Measurements from ENCODE around the gene RASAL2. TPM values are rescaled to one million over a fixed set of nuclear protein-coding genes. Genes with fewer than 3 reads are reported as not detected.

The RASAL2 gene
- total and polyA plus RNA-seq, 2 donors (not counting 1 experiment from before 2014, with no cell fraction given): 11.9 to 21.8 TPM

- H4K20me1 ChIP-seq (ENCODE audit: control insufficient read depth, extremely low read depth, insufficient read depth, low read length): no peaks in the 10 kb centered on the region
- no peak overlapping the region for H3K4me2 ChIP-seq (ENCODE audit: extremely low read depth, insufficient read depth, low read length)
- no peaks in the 10 kb centered on the region for H3K9me3 ChIP-seq (ENCODE audit: control insufficient read depth, insufficient read depth, low read depth, low read length)
- H3K36me3 ChIP-seq (ENCODE audit: control insufficient read depth, insufficient read depth, low read length): no peaks in the 10 kb centered on the region
- TF ChIP-seq, protein P1, sequence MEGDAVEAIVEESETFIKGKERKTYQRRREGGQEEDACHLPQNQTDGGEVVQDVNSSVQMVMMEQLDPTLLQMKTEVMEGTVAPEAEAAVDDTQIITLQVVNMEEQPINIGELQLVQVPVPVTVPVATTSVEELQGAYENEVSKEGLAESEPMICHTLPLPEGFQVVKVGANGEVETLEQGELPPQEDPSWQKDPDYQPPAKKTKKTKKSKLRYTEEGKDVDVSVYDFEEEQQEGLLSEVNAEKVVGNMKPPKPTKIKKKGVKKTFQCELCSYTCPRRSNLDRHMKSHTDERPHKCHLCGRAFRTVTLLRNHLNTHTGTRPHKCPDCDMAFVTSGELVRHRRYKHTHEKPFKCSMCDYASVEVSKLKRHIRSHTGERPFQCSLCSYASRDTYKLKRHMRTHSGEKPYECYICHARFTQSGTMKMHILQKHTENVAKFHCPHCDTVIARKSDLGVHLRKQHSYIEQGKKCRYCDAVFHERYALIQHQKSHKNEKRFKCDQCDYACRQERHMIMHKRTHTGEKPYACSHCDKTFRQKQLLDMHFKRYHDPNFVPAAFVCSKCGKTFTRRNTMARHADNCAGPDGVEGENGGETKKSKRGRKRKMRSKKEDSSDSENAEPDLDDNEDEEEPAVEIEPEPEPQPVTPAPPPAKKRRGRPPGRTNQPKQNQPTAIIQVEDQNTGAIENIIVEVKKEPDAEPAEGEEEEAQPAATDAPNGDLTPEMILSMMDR (conservative IDR thresholded peaks at IDR 0.05 in 1 of 2, IDR thresholded peaks at IDR 0.05 in 1 of 2; ENCODE audit: low read depth in 1 of 2, low read length in 2 of 2): no peak
- no peak for TF ChIP-seq EZH2 (IDR thresholded peaks at IDR 0.05; ENCODE audit: low read length, missing control alignments)
- no peaks in the 10 kb centered on the region for H3K27me3 ChIP-seq (ENCODE audit: control insufficient read depth, insufficient read depth, low read length)
- no peak overlapping the region for H3K27ac ChIP-seq (ENCODE audit: insufficient read depth, low read length)
- no peak overlapping the region for H3K4me3 ChIP-seq (replicated peaks in 1 of 4; ENCODE audit: control extremely low read depth in 1 of 4, insufficient read depth in 1 of 4, low read depth in 3 of 4, low read length in 4 of 4)
- H3K79me2 ChIP-seq (ENCODE audit: control insufficient read depth, insufficient read depth, low read length): no peaks in the 10 kb centered on the region
- H3K9ac ChIP-seq (ENCODE audit: insufficient read depth, low read length): no peak overlapping the region
- DNase-seq (ENCODE audit: low read depth in 2 of 2): no peak
- H3K4me1 ChIP-seq (ENCODE audit: control insufficient read depth, extremely low read depth, insufficient read depth, low read length): no peaks in the 10 kb centered on the region
- no peak overlapping the region for H2AFZ ChIP-seq (ENCODE audit: low read length)
Observed at GRCh38 chr1:178356299-178356698, 262.4 kb downstream of the RASAL2 start.

- Histone ChIP-seq H3K36me3 (ENCODE audit: control insufficient read depth, insufficient read depth, low read length) (no peaks in the 10 kb centered on the region), H3K79me2 (ENCODE audit: control insufficient read depth, insufficient read depth, low read length) (peaks cover 2% of the 10 kb centered on the region), H3K4me1 (ENCODE audit: control insufficient read depth, extremely low read depth, insufficient read depth, low read length) (no peaks in the 10 kb centered on the region), H3K27ac (ENCODE audit: insufficient read depth, low read length) (no peak overlapping the region), H3K9me3 (ENCODE audit: control insufficient read depth, insufficient read depth, low read depth, low read length) (no peaks in the 10 kb centered on the region), H3K9ac (ENCODE audit: insufficient read depth, low read length) (no peak overlapping the region), H2AFZ (ENCODE audit: low read length) (no peak overlapping the region), H3K4me2 (ENCODE audit: extremely low read depth, insufficient read depth, low read length) (no peak overlapping the region), H4K20me1 (ENCODE audit: control insufficient read depth, extremely low read depth, insufficient read depth, low read length) (no peaks in the 10 kb centered on the region), H3K4me3 (replicated peaks in 1 of 4; ENCODE audit: control extremely low read depth in 1 of 4, insufficient read depth in 1 of 4, low read depth in 3 of 4, low read length in 4 of 4) (no peak overlapping the region), H3K27me3 (ENCODE audit: control insufficient read depth, insufficient read depth, low read length) (no peaks in the 10 kb centered on the region)
- no peak for DNase-seq (ENCODE audit: low read depth in 2 of 2)
- no peak for TF ChIP-seq EZH2 (IDR thresholded peaks at IDR 0.05; ENCODE audit: low read length, missing control alignments)
- TF ChIP-seq, protein P1 (conservative IDR thresholded peaks at IDR 0.05 in 1 of 2, IDR thresholded peaks at IDR 0.05 in 1 of 2; ENCODE audit: low read depth in 1 of 2, low read length in 2 of 2): no peak
Observed at GRCh38 chr1:178358456-178358855, 264.6 kb downstream of the RASAL2 start.

DNA sequence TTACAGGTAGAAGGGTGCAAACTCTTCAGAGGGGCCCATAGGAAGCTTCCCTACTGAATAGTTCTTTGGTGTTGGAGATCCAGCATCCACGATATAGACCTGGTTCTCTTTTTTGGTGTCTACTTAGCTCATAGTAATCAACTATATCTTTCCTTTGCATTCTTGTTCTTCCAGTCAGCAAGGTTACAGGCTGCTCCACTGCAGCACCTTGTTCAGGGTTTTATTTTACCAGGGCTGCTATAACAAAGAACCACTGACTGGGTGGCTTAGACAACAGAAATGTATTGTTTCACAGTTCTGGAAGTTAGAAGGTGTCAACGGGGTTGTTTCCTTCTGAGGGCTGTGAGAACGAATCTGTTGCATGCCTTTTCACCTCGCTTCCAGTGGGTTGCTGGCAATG, 266.5 kb downstream of the RASAL2 start:
- Histone ChIP-seq H3K27ac (ENCODE audit: insufficient read depth, low read length) (no peak overlapping the region), H3K79me2 (ENCODE audit: control insufficient read depth, insufficient read depth, low read length) (peaks cover 6% of the 10 kb centered on the region)

More for the DNA sequence above, 266.5 kb downstream of the RASAL2 start:
- TF ChIP-seq, protein P1 (conservative IDR thresholded peaks at IDR 0.05 in 1 of 2, IDR thresholded peaks at IDR 0.05 in 1 of 2; ENCODE audit: low read depth in 1 of 2, low read length in 2 of 2): no peak
- TF ChIP-seq EZH2 (IDR thresholded peaks at IDR 0.05; ENCODE audit: low read length, missing control alignments): no peak
- Histone ChIP-seq H3K4me1 (ENCODE audit: control insufficient read depth, extremely low read depth, insufficient read depth, low read length) (no peaks in the 10 kb centered on the region), H3K27me3 (ENCODE audit: control insufficient read depth, insufficient read depth, low read length) (no peaks in the 10 kb centered on the region), H3K9ac (ENCODE audit: insufficient read depth, low read length) (no peak overlapping the region), H4K20me1 (ENCODE audit: control insufficient read depth, extremely low read depth, insufficient read depth, low read length) (no peaks in the 10 kb centered on the region), H3K4me3 (replicated peaks in 1 of 4; ENCODE audit: control extremely low read depth in 1 of 4, insufficient read depth in 1 of 4, low read depth in 3 of 4, low read length in 4 of 4) (no peak overlapping the region), H3K4me2 (ENCODE audit: extremely low read depth, insufficient read depth, low read length) (no peak overlapping the region), H3K9me3 (ENCODE audit: control insufficient read depth, insufficient read depth, low read depth, low read length) (no peaks in the 10 kb centered on the region), H2AFZ (ENCODE audit: low read length) (no peak overlapping the region), H3K36me3 (ENCODE audit: control insufficient read depth, insufficient read depth, low read length) (no peaks in the 10 kb centered on the region)
- DNase-seq (ENCODE audit: low read depth in 2 of 2): no peak
